PC-3 (cell line): Measurements from ENCODE around the gene ARL3. TPM values are rescaled to one million over a fixed set of nuclear protein-coding genes. Genes with fewer than 3 reads are reported as not detected.

ENCODE experiments used
- ATAC-seq: fragments of 200-7000 bp; cut with Tn5 transposase; 2 replicates; pipeline ENCODE4 v1.9.1; 2020; ENCODE audit warnings: mild to moderate bottlenecking, moderate library complexity
- BruUV-seq: library from RNA; stranded (reverse); fragments of 400-500 nt; replicated peaks from 2 replicates; lab custom pipeline; 2021; lab: Mats Ljungman, UMichigan
- CTCF ChIA-PET: fragments of 300-600 bp; sonication (Branson Sonifier 250); formaldehyde crosslinking; loops from one replicate; lab custom pipeline; 2022; ENCODE audit warnings: antibody characterized with exemption; lab: Charles Lee
- POLR2A ChIA-PET: fragments of 300-600 bp; sonication (Branson Sonifier 250); formaldehyde crosslinking; loops from one replicate; lab custom pipeline; 2022; ENCODE audit warnings: antibody characterized with exemption; ENCODE audit not compliant: unreplicated experiment; lab: Charles Lee
- DNase-seq: peaks from one replicate; pipeline ENCODE4 v3.0.0-alpha.2; 2015
- H2AFZ ChIP-seq: fragments of 300-600 bp; sonication (generic); 2 replicates; pipeline ENCODE4 v1.6.0; 2016; ENCODE audit warnings: antibody characterized with exemption, low read length
- H3F3A ChIP-seq: fragments of 300-600 bp; sonication (generic); one replicate; pipeline ENCODE4 v1.6.0; 2017; ENCODE audit warnings: antibody characterized with exemption, low read length, control low read depth, mild to moderate bottlenecking; ENCODE audit not compliant: unreplicated experiment
- H3K27ac ChIP-seq: fragments of 300-600 bp; sonication (generic); 2 replicates; pipeline ENCODE4 v1.5.1; 2016; ENCODE audit warnings: mild to moderate bottlenecking, low read length
- H3K27me3 ChIP-seq: fragments of 300-600 bp; sonication (generic); 2 replicates; pipeline ENCODE4 v1.6.1; 2016; ENCODE audit warnings: low read length, mixed read lengths
- H3K36me3 ChIP-seq: fragments of 300-600 bp; sonication (generic); 2 replicates; pipeline ENCODE4 v1.6.1; 2016; ENCODE audit warnings: low read depth, mixed run types, low read length, mixed read lengths
- H3K4me1 ChIP-seq: fragments of 300-600 bp; sonication (generic); 2 replicates; pipeline ENCODE4 v1.5.1; 2016; ENCODE audit warnings: low read length; ENCODE audit not compliant: insufficient read depth
- H3K4me2 ChIP-seq: fragments of 300-600 bp; sonication (generic); 2 replicates; pipeline ENCODE4 v1.6.0; 2016; ENCODE audit warnings: low read length
- H3K4me3 ChIP-seq: fragments of 300-600 bp; sonication (generic); 2 replicates; pipeline ENCODE4 v1.5.1; 2016; ENCODE audit warnings: mild to moderate bottlenecking, low read length, mixed read lengths
- H3K79me2 ChIP-seq: fragments of 300-600 bp; sonication (generic); 2 replicates; pipeline ENCODE4 v1.6.1; 2017; ENCODE audit warnings: low read length, mixed read lengths
- H3K9ac ChIP-seq: fragments of 300-600 bp; sonication (generic); 2 replicates; pipeline ENCODE4 v1.6.0; 2016; ENCODE audit warnings: mild to moderate bottlenecking, low read length
- H3K9me2 ChIP-seq: fragments of 300-600 bp; sonication (generic); replicated peaks from 2 replicates; pipeline ENCODE4 v1.6.1; 2016; ENCODE audit warnings: mixed run types, low read length, mixed read lengths
- H3K9me3 ChIP-seq: fragments of 300-600 bp; sonication (generic); 2 replicates; pipeline ENCODE4 v1.6.1; 2016; ENCODE audit warnings: low read length, mixed read lengths
- H4K20me1 ChIP-seq: fragments of 300-600 bp; sonication (generic); 2 replicates; pipeline ENCODE4 v1.6.1; 2016; ENCODE audit warnings: low read length, mixed read lengths
- EZH2 ChIP-seq: fragments of 300-600 bp; sonication (generic); IDR thresholded peaks from one replicate; pipeline ENCODE4 v1.6.1; 2017; ENCODE audit warnings: antibody characterized with exemption, mild to moderate bottlenecking, low read length; ENCODE audit not compliant: unreplicated experiment
- EZH2phosphoT487 ChIP-seq: fragments of 300-600 bp; sonication (generic); IDR thresholded peaks from 2 replicates; pipeline ENCODE4 v1.6.1; 2018; ENCODE audit warnings: mild to moderate bottlenecking, antibody characterized with exemption, low read length, borderline replicate concordance
- intact Hi-C: fragments of 100-400 bp; cut with micrococcal nuclease; formaldehyde crosslinking; loops from 2 replicates; pipeline ENCODE4 v1.9.0; 2023
- total RNA-seq: library from RNA; depleted of rRNA; stranded (reverse); fragments of >200 nt; gene quantifications from 2 replicates; pipeline ENCODE4 v1.2.3, GENCODE V29; 2014
- TF ChIP-seq, protein P1 (sequence below): fragments of 300-600 bp; sonication (generic); conservative IDR thresholded peaks from 2 replicates; pipeline ENCODE4 v1.5.1; 2017; ENCODE audit warnings: antibody characterized with exemption, low read depth, mild to moderate bottlenecking, low read length

The ARL3 gene
- total RNA-seq, 1 experiment from 2014 or later = 2.8 TPM

DNA sequence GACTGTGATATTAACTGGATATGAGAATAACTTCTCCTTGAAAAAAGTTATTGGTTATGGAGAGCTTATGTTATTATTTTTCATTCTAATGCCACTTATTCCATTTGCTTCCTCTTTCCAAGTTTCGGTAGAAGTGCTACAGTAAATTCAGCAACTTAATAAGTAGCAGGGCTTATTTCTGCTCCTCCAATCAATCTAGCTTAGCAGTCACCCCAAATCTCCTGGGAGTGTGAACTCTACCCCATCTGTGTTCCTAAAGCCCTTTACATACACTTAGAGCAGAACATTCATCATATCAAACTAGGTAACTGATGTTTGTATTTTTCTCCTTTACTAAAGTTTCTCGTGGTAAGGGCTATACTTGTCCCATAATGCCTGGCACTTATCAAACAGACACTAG is 8.7 kb downstream of the ARL3 start:
- Histone ChIP-seq H3K9me3 (no peaks in the 10 kb centered on the region), H2AFZ (no peak overlapping the region), H3K36me3 (no peaks in the 10 kb centered on the region), H3K27me3 (no peaks in the 10 kb centered on the region), H3K9me2 (no peaks in the 10 kb centered on the region), H4K20me1 (no peaks in the 10 kb centered on the region), H3K9ac (no peak overlapping the region), H3K4me2 (no peak overlapping the region), H3K79me2 (no peaks in the 10 kb centered on the region), H3K4me3 (no peak overlapping the region), H3K27ac (no peak overlapping the region), H3F3A (no peaks in the 10 kb centered on the region), H3K4me1 (peaks cover 3% of the 10 kb centered on the region)
- ATAC-seq (no peak), DNase-seq (no peak)
- intact Hi-C loops = no loop called here
- BruUV-seq = no TSS peak
- ChIA-PET POLR2A (no interaction called here), CTCF (no interaction called here)
- TF ChIP-seq, protein P1, sequence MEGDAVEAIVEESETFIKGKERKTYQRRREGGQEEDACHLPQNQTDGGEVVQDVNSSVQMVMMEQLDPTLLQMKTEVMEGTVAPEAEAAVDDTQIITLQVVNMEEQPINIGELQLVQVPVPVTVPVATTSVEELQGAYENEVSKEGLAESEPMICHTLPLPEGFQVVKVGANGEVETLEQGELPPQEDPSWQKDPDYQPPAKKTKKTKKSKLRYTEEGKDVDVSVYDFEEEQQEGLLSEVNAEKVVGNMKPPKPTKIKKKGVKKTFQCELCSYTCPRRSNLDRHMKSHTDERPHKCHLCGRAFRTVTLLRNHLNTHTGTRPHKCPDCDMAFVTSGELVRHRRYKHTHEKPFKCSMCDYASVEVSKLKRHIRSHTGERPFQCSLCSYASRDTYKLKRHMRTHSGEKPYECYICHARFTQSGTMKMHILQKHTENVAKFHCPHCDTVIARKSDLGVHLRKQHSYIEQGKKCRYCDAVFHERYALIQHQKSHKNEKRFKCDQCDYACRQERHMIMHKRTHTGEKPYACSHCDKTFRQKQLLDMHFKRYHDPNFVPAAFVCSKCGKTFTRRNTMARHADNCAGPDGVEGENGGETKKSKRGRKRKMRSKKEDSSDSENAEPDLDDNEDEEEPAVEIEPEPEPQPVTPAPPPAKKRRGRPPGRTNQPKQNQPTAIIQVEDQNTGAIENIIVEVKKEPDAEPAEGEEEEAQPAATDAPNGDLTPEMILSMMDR = no peak
- TF ChIP-seq EZH2phosphoT487 (no peak), EZH2 (no peak)

DNA sequence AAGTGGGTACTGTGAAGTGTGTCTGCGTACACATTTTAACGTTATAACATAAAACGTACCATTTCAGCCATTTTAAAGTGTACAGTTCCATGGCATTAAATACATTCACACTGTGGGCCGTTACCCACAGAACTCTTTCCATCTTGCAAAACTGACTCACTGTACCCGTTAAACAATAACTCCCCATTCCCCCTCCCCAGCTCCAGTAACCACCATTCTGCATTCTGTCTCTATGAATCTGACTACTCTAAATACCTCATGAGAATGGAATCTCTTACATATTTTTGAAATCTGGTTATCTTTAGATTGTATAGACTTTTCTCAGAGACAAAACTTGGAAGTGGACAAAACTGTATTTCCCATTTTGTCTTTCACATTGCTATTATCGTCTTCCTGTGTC is 9.3 kb downstream of the ARL3 start:
- H3K36me3 ChIP-seq = no peaks in the 10 kb centered on the region
- no peaks in the 10 kb centered on the region for H4K20me1 ChIP-seq
- H3K79me2 ChIP-seq = no peaks in the 10 kb centered on the region
- no peak overlapping the region for H3K4me3 ChIP-seq
- POLR2A ChIA-PET = no interaction called here
- H2AFZ ChIP-seq = no peak overlapping the region
- H3K4me2 ChIP-seq = no peak overlapping the region
- BruUV-seq = no TSS peak
- no peaks in the 10 kb centered on the region for H3F3A ChIP-seq
- no peaks in the 10 kb centered on the region for H3K9me3 ChIP-seq
- no peaks in the 10 kb centered on the region; the same call in 1 of the 2 replicates for H3K4me1 ChIP-seq
- no peaks in the 10 kb centered on the region for H3K27me3 ChIP-seq
- intact Hi-C loops = no loop called here
- no peak for DNase-seq
- H3K27ac ChIP-seq = no peak overlapping the region
- no peak overlapping the region for H3K9ac ChIP-seq
- no peaks in the 10 kb centered on the region for H3K9me2 ChIP-seq
- CTCF ChIA-PET = no interaction called here
- ATAC-seq = no peak
- TF ChIP-seq, protein P1 = no peak
- TF ChIP-seq EZH2 (no peak), EZH2phosphoT487 (no peak)

DNA sequence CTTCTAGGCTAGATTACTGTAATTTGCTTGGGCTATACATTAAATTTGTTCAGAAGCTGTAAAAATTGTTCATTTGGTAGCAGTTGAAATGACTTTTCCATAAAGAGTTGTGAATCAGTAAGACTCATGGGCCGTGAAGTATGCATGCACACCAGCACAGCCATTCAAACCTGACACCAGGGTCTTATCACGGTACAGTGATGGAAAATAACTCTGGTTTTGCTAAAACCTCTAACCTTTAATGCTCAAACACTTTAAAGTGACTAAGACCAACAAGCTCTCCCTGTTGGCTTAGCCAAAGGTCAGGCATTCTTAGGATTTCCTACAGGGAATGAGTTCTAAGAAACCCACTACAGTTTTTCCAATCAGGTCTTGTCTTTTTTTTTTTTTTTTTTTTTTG is 11.5 kb downstream of the ARL3 start:
- H3K4me2 ChIP-seq = no peak overlapping the region
- no peaks in the 10 kb centered on the region for H3K9me3 ChIP-seq
- H3K27ac ChIP-seq = no peak overlapping the region
- no peak overlapping the region for H3K4me3 ChIP-seq
- H2AFZ ChIP-seq = no peak overlapping the region
- intact Hi-C loops = no loop called here
- H3K4me1 ChIP-seq = no peaks in the 10 kb centered on the region; the same call in 1 of the 2 replicates
- POLR2A ChIA-PET = no interaction called here
- ATAC-seq (no peak), DNase-seq (no peak)
- no peak for TF ChIP-seq EZH2phosphoT487
- TF ChIP-seq, protein P1 = no peak
- no peak for TF ChIP-seq EZH2
- H3F3A ChIP-seq = no peaks in the 10 kb centered on the region
- no peaks in the 10 kb centered on the region for H3K36me3 ChIP-seq
- H3K9me2 ChIP-seq = no peaks in the 10 kb centered on the region
- H3K9ac ChIP-seq = no peak overlapping the region
- no TSS peak for BruUV-seq
- H3K27me3 ChIP-seq = no peaks in the 10 kb centered on the region
- H3K79me2 ChIP-seq = no peaks in the 10 kb centered on the region
- H4K20me1 ChIP-seq = no peaks in the 10 kb centered on the region
- CTCF ChIA-PET = no interaction called here
